Measurements from ENCODE around the gene NAAA.

DNA sequence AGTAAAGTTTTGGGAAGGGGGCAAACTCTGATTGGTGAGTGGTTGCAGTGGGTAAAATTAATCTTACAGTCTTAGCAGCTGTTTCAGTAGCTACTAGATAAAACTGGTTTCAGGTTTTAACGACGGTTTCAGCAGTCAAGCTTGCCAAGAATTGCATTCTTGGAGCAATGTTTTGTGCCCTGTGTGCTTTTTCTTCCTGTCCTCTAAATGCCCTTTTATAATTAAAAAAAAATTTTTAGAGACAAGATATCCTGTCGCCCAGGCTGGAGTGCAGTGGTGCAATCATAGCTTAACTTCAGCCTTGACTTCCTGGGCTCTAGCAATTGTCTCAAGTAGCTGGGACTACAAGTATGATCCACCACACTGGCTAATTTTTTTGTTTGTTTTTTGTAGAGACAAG is 32.3 kb downstream of the NAAA start:
- TF ChIP-seq ZNF3 (CRISPR knock-in tag; IDR thresholded peaks at IDR 0.05): no peak
- no peak for TF ChIP-seq EZH2 (conservative IDR thresholded peaks at IDR 0.05; ENCODE audit: low read depth, low read length)
- TF ChIP-seq, protein P1, sequence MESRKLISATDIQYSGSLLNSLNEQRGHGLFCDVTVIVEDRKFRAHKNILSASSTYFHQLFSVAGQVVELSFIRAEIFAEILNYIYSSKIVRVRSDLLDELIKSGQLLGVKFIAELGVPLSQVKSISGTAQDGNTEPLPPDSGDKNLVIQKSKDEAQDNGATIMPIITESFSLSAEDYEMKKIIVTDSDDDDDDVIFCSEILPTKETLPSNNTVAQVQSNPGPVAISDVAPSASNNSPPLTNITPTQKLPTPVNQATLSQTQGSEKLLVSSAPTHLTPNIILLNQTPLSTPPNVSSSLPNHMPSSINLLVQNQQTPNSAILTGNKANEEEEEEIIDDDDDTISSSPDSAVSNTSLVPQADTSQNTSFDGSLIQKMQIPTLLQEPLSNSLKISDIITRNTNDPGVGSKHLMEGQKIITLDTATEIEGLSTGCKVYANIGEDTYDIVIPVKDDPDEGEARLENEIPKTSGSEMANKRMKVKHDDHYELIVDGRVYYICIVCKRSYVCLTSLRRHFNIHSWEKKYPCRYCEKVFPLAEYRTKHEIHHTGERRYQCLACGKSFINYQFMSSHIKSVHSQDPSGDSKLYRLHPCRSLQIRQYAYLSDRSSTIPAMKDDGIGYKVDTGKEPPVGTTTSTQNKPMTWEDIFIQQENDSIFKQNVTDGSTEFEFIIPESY (CRISPR knock-in tag; IDR thresholded peaks at IDR 0.05): no peak
- no peak for TF ChIP-seq EEA1 (CRISPR knock-in tag; IDR thresholded peaks at IDR 0.05; ENCODE audit: borderline replicate concordance)
- no peak for TF ChIP-seq RFX5 (IDR thresholded peaks at IDR 0.05; ENCODE audit: low read depth, low read length)
- no peak for TF ChIP-seq U2AF1 (optimal IDR thresholded peaks at IDR 0.05; ENCODE audit: low read depth, low read length)

Measured in HepG2 (cell line).